ENCODE results near the gene CASQ1. TPM values are rescaled to one million over a fixed set of nuclear protein-coding genes. Genes with fewer than 3 reads are reported as not detected.

CASQ1 gene
- total and polyA plus RNA-seq, 2 of the 13 experiments (the other 11 are each of a cell fraction or from before 2014, with no cell fraction given): 0.09 to 0.20 TPM

GRCh38 chr1:160167056-160167455 is 23.3 kb upstream of the CASQ1 start:
- FAIRE-seq (no peak), ATAC-seq (no peak), DNase-seq (ENCODE audit: low spot score) (no peak)
- H3K9ac ChIP-seq (ENCODE audit: insufficient read depth, low read depth, low read length): no peak overlapping the region
- H3K79me2 ChIP-seq (ENCODE audit: insufficient read depth, low read length): no peaks in the 10 kb centered on the region
- H3K4me3 ChIP-seq (replicated peaks in 1 of 3; ENCODE audit: insufficient read depth in 1 of 3, low read depth in 2 of 3, low read length in 3 of 3): no peak overlapping the region
- intact Hi-C loops (cut with micrococcal nuclease; ENCODE audit: unreplicated experiment): no loop called here
- no peak overlapping the region for H2AFZ ChIP-seq (ENCODE audit: low read length)
- in situ Hi-C loops (cut with HindIII; ENCODE audit: extremely low pct_ligation_motif_present, low pct_unique_long_range_greater_than_20kb): no loop called here
- TF ChIP-seq ZNF44 (CRISPR knock-in tag; IDR thresholded peaks at IDR 0.05) (no peak), SNAPC5 (CRISPR knock-in tag; IDR thresholded peaks at IDR 0.05; ENCODE audit: borderline replicate concordance) (no peak), ZFP36L2 (CRISPR knock-in tag; IDR thresholded peaks at IDR 0.05) (no peak), NRL (CRISPR knock-in tag; IDR thresholded peaks at IDR 0.05; ENCODE audit: borderline replicate concordance) (no peak)
- WGBS (ENCODE audit: low lambda C conversion rate): 38% methylated on average over 3 of the region's 4 CpGs
- ChIA-PET POLR2A (no interaction called here), CTCF (ENCODE audit: low intra/inter-chr PET ratio, low total read pairs) (no interaction called here)
- H3K27ac ChIP-seq (ENCODE audit: extremely low read length, insufficient read depth, low read length): no peak overlapping the region
- BruUV-seq (replicated peaks): no TSS peak
- H3K27me3 ChIP-seq (ENCODE audit: control insufficient read depth in 1 of 2, insufficient read depth in 2 of 2, low read length in 2 of 2): peaks cover 0 to 23% of the 10 kb centered on the region in 2 experiments; a peak in 3 of 5 replicates
- peaks cover 33% of the 10 kb centered on the region for H3K4me1 ChIP-seq (ENCODE audit: insufficient read depth, low read length)
- no peaks in the 10 kb centered on the region for H3K9me3 ChIP-seq (ENCODE audit: low read length)
- no peaks in the 10 kb centered on the region for H3K36me3 ChIP-seq (replicated peaks in 1 of 2; ENCODE audit: control insufficient read depth in 1 of 2, insufficient read depth in 2 of 2, low read length in 2 of 2)
- no peaks in the 10 kb centered on the region for H4K20me1 ChIP-seq (ENCODE audit: insufficient read depth, low read length)
- no peak overlapping the region for H3K4me2 ChIP-seq (ENCODE audit: low read depth, low read length)

GRCh38 chr1:160167580-160167979 is 22.8 kb upstream of the CASQ1 start:
- Histone ChIP-seq H3K36me3 (replicated peaks in 1 of 2; ENCODE audit: control insufficient read depth in 1 of 2, insufficient read depth in 2 of 2, low read length in 2 of 2) (no peaks in the 10 kb centered on the region), H3K4me3 (replicated peaks in 1 of 3; ENCODE audit: insufficient read depth in 1 of 3, low read depth in 2 of 3, low read length in 3 of 3) (no peak overlapping the region), H2AFZ (ENCODE audit: low read length) (no peak overlapping the region), H3K4me1 (ENCODE audit: insufficient read depth, low read length) (peaks cover 27% of the 10 kb centered on the region), H3K9me3 (ENCODE audit: low read length) (no peaks in the 10 kb centered on the region), H3K79me2 (ENCODE audit: insufficient read depth, low read length) (no peaks in the 10 kb centered on the region), H3K9ac (ENCODE audit: insufficient read depth, low read depth, low read length) (no peak overlapping the region), H3K27ac (ENCODE audit: extremely low read length, insufficient read depth, low read length) (no peak overlapping the region), H3K4me2 (ENCODE audit: low read depth, low read length) (no peak overlapping the region), H3K27me3 (ENCODE audit: control insufficient read depth in 1 of 2, insufficient read depth in 2 of 2, low read length in 2 of 2) (peaks cover 0 to 27% of the 10 kb centered on the region in 2 experiments; a peak in 3 of 5 replicates), H4K20me1 (ENCODE audit: insufficient read depth, low read length) (no peaks in the 10 kb centered on the region)
- ChIA-PET POLR2A (no interaction called here), CTCF (ENCODE audit: low intra/inter-chr PET ratio, low total read pairs) (no interaction called here)
- no peak for DNase-seq (ENCODE audit: low spot score)
- FAIRE-seq: no peak
- intact Hi-C loops (cut with micrococcal nuclease; ENCODE audit: unreplicated experiment) (no loop called here), in situ Hi-C loops (cut with HindIII; ENCODE audit: extremely low pct_ligation_motif_present, low pct_unique_long_range_greater_than_20kb) (no loop called here)
- ATAC-seq: no peak
- no TSS peak for BruUV-seq (replicated peaks)
- 57% methylated on average over 6 of the region's 6 CpGs for WGBS (ENCODE audit: low lambda C conversion rate)
- no peak for TF ChIP-seq MAZ (IDR thresholded peaks at IDR 0.05; ENCODE audit: borderline replicate concordance, low read depth, low read length)
- TF ChIP-seq MAZ (CRISPR knock-in tag; IDR thresholded peaks at IDR 0.05; ENCODE audit: low read depth): no peak
- TF ChIP-seq CBFB (CRISPR knock-in tag; IDR thresholded peaks at IDR 0.05): no peak
- no peak for TF ChIP-seq HNRNPL (IDR thresholded peaks at IDR 0.05; ENCODE audit: low read depth, low read length)
- TF ChIP-seq RBM22 (optimal IDR thresholded peaks at IDR 0.05; ENCODE audit: low read length): no peak
- TF ChIP-seq MIXL1 (CRISPR knock-in tag; IDR thresholded peaks at IDR 0.05): no peak
- no peak for TF ChIP-seq CREBL2 (CRISPR knock-in tag; IDR thresholded peaks at IDR 0.05; ENCODE audit: borderline replicate concordance)
- TF ChIP-seq ETV6 (CRISPR knock-in tag; conservative IDR thresholded peaks at IDR 0.05): no peak
- no peak for TF ChIP-seq MATR3 (CRISPR knock-in tag; IDR thresholded peaks at IDR 0.05)
- no peak for TF ChIP-seq RFX5 (IDR thresholded peaks at IDR 0.05; ENCODE audit: low read depth, low read length)
- no peak for TF ChIP-seq HNF1A (IDR thresholded peaks at IDR 0.05; ENCODE audit: low read depth)
- no peak for TF ChIP-seq HNF1A (CRISPR knock-in tag; IDR thresholded peaks at IDR 0.05; ENCODE audit: borderline replicate concordance)
- no peak for TF ChIP-seq ZKSCAN5 (CRISPR knock-in tag; IDR thresholded peaks at IDR 0.05)
- no peak for TF ChIP-seq HOXA5 (CRISPR knock-in tag; IDR thresholded peaks at IDR 0.05)

Measured in HepG2 (cell line).